GM21723 (cell line): Measurements from ENCODE around the gene SUSD6.
"Not testable (repeated sequence)": the region's sequence is repeated elsewhere in the genome, so short reads cannot be mapped to it uniquely, and the experiment has no call there.

Source experiments
- ATAC-seq: cut with Tn5 transposase; IDR thresholded peaks from one replicate; pipeline ENCODE4 v1.9.1; 2021; ENCODE audit warnings: mild to moderate bottlenecking, moderate library complexity; ENCODE audit not compliant: unreplicated experiment

Gene SUSD6

GRCh38 chr14:69693145-69693544 is 81.7 kb downstream of the SUSD6 start:
- peak; percentile 58 for ATAC-seq

DNA sequence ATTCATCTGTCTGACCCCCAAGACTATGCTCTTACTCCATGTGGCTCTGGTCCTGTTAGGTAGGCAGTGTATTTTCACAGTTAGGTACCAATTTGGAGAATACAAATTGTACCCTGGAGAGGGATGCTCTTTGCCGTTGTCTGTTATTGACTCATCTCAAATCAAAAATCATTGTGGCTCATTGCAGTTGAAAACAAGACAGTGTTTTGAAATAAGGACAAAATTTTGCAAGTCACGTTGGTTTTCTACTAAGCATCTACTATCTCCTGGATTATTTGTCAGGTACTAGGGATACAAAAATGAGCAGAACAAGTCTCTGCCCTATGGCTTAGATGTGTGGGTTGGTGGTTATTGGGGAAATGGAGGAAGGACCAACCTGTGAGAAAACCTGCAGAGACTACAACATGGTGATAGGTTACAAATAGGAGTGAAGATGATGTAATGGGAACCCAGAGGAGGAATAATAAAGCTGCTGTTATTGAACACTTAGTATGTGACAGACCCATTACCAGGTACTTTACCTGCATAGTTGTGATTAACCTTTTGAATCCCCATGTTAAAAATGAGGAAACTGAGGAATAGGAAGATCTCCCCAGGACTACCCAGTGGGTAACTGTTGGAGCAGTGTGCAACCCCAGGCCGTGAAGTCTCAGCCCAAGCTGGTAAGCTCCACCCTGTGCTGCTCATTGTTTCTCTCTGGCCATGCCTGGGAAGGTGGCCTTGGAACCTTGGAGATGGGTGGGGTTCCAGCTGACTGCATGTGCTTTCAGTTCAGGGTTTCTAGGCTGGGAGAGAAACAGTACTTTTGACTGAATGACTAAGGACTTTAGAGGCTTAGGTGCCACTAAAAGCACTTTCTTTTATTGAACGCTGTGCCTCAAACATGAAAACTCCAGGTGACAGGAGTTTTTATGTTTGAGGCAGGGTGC is 82.7 kb downstream of the SUSD6 start:
- ATAC-seq = peak; percentile 41

GRCh38 chr14:69694730-69695281 is 83.4 kb downstream of the SUSD6 start:
- ATAC-seq = peak; percentile 25

DNA sequence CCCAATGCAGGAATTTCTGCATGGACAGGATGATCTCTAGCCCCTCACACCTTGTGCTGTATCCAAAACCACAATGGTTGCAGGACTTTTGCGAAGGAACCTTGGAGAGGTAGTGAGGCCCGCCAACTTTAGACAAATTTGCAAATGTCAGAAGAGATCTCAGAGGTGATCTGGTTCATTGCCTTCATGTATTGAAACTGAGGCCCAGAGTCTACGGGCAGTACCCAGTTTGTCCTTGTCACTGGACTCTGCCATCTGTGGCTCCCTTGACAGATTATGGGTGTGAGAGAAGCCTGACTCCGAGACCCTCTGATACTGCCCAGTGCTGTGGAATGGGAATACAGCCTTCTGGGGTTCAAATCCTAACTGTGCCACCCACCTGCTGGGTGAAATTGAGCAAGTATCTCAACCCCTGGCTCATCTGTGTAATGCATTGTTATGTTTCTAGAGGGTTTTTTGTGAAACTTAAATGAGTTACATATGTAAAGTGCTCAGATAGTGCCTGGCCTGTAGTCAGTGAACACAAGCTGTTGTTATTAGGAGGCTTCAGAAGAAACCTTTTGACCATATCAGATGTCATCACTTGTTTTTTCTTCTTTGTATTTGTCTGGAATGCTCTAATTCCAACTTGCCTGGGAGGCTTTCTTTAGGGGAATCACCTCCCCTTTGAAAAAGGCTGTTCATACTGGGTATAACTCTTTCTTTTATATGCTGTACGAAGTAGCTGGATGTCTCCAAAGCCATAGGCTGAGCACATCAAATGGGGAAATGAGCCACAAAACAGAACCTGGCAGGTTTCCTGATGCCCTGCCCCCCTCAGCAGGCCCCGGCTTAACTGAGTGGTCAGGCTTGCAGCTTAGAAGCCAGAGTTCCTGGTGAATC is 84.2 kb downstream of the SUSD6 start:
- no peak for ATAC-seq

- no peak for ATAC-seq
These were observed 84.8 kb downstream of the SUSD6 start for GRCh38 chr14:69696204-69696527.

DNA sequence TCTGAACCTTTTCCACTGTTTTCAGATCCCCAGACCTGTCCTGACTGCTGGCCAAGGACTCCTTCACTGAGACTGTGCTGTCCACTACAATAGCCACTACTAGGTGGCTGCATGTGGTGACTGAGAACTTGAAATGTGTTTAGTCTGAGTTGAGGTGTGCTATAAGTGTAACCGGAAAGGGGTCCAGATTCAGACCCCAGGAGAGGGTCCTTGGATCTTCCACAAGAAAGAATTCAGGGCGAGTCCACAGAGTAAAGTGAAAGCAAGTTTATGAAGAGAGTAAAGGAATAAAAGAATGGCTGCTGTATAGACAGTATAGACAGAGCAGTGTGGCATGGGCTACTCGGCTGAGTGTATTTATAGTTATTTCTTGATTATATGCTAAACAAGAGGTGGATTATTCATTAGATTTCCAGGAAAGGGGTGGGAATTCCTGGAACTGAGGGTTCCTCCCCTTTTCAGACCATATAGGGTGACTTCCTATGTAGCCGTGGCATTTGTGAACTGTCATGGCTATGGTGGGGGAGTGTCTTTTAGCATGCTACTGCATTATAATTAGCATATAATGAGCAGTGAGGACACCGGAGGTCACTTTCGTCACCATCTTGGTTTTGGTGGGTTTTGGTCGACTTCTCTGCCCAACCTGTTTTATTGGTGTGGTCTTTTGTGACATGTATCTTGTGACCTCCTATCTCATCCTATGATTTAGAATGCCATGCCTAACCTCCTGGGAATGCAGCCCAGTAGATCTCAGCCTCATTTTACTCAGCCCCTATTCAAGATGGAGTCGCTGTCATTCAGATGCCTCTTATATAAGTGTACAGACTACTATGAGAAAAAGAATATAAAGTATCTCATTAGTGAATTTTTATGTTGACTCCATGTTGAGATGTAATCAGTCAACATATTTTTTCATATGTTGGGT is 85.5 kb downstream of the SUSD6 start:
- no peak for ATAC-seq

GRCh38 chr14:69698572-69698971 is 87.2 kb downstream of the SUSD6 start:
- no peak for ATAC-seq

DNA sequence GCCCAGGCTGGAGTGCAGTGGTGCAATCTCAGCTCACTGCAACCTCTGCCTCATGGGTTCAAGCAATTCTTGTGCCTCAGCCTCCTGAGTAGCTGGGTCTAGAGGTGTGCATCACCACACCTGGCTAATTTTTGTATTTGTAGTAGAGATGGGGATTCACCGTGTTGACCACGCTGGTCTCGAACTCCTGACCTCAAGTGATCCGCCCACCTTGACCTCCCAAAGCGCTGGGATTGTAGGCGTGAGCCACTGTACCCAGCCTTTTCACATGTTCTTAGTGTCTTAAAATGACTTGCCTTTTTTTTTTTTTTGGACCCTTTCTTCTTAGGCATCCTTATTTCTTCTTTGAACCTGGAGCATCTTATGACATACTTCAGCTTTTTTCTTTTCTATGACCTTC is 87.8 kb downstream of the SUSD6 start:
- not testable (repeated sequence) for ATAC-seq

DNA sequence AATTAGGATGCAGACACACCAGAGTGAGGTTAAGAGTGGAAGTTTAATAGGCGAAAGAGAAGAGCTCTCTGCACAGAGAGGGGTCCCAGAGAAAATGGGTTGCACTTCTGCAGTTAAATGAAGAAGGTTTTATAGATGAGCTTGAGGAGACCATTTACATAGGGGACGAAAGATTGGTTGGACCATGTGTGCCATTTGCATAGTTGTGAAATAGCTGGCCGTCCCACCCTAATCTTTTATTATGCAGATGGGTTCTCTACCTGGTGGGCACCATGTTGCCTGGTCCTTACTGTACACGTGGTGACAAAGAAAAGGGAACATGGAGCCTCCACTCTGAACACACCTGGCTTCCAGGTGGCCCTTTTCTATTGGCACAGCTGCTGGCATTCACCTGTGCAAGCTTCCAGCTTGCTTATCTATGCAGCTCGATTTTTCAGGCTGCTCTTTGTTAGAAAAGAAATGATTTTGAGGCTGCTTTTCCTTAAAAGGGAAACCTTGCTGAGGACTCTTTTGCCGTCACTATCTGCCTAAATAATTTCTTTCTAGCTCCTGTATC is 88.4 kb downstream of the SUSD6 start:
- ATAC-seq = no peak

DNA sequence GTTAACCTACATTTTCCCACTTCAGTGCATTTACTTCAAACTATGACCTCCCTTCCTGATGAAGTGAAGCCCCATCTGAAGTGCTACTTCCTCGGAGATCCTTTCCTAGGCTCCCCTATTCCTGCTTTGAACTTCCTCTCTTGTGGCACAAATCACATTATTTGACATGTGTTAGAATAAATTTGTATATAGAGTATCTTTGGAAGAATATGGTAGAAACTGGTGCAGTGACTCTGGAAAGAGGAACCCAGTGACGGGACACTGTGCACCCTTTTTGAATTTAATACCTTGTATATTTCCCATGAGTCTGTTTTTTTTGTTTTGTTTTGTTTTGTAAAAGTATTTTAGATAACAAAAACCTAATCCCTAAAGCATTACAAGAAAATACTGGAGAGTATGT is 89.2 kb downstream of the SUSD6 start:
- ATAC-seq = no peak

GRCh38 chr14:69701291-69701690 is 89.9 kb downstream of the SUSD6 start:
- ATAC-seq = no peak

DNA sequence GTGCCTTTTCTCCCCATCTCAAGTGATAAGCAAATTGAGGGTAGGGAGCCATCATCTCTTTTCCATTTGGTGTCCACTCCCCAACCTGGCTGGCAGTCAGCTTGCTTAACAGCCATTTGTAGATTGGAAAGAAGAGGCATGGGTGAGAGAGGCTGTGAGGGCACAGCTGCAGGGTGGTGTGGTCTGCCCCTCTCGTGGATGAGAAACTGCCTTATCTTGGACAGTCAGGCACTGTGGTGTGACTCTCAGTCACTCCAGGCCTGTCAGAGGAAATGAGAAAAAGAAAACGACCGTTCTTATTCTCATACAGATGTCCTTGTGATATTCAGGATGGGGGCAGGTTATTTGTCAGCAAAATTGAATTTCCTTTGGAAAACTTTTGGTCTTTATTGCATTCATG is 90.5 kb downstream of the SUSD6 start:
- ATAC-seq = no peak

DNA sequence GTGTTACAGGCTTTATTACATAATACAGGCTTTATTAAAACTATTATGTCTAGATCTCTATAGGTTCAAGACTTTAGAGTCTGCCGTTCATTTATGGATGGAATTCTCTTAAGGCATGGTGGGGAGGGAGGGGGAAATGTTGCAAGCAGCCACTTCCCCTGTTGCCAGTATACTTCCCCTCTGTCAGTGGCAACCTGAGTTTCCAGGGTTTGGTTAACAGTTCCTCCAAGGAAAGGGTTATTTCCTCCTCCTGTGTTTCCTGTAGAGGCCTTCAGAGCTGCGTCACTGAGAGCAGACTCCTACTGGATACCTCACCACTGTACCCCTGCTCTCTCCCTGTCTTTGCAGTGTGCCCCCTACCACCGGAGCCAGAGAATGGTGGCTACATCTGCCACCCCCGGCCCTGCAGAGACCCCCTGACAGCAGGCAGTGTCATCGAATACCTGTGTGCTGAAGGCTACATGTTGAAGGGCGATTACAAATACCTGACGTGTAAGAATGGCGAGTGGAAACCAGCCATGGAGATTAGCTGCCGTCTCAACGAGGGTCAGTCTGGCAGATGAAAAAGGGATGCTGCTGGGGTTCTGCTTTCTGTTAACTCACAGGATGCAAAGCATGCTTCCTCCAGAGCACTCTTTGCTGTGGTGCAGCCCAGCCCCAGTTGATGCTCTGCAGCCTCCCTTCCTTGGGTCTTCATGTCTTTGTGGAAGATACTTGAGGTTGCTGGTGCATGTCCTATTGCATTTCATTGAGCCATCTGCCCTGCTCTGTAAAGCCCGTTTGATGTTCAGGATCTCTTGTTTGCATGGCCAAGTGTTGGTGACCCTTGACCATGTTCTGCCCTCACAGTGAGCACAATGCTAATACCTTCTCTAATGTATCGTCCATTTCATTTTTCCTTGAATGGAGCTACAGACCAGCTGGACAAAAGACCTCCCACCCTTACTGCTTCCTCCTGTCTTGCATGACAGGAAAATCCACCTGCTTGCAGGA is 91.9 kb downstream of the SUSD6 start:
- no peak for ATAC-seq

DNA sequence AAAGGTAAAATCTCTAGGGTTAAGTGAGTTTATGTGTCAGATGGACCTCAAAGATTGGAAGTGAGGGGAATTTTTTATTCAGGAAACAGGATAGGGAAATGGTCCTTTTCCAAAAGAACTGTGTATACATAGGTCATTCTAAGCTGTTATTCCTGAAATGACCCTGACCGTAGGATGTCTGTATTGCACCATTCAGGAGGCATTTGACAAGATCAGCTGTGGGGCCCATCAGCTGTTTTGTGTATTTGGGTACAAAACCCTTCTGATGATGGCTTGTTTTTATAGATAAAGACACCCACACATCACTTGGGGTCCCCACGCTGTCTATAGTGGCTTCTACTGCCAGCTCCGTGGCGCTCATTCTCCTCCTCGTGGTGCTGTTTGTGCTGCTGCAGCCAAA is 92.9 kb downstream of the SUSD6 start:
- no peak for ATAC-seq

- ATAC-seq = no peak
These were observed 94.3 kb downstream of the SUSD6 start for GRCh38 chr14:69705706-69706105.

- no peak for ATAC-seq
These were observed 96.7 kb downstream of the SUSD6 start for GRCh38 chr14:69708049-69708448.

GRCh38 chr14:69708586-69709560 is 97.5 kb downstream of the SUSD6 start:
- ATAC-seq = no peak

DNA sequence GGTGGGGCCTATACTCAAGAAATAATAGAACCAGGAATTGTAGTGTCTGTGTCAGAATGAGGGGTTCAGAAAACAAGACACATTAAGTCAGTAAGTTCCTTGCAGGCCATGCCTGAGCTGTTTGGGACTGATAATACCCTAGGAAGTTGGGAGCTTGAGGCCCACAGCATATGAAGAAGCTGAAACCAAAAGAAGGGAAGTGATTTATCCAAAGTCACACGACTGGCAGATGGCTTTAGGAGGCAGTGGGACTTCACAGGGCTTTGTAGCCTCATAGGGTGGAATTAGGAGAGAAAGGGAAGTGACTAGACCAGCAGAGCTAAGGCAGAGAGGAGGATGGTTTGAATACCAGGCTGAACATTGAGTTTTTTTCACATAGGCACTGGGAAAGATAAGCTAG is 99.0 kb downstream of the SUSD6 start:
- no peak for ATAC-seq
